Peyer's patch (tissue), 4 donors: ENCODE measurements around the gene LRRIQ1. TPM values are rescaled to one million over a fixed set of nuclear protein-coding genes. Genes with fewer than 3 reads are reported as not detected.

Experiments used
- DNase-seq, 3 donors: peaks; one replicate each; pipeline ENCODE4 v3.0.0-alpha.2; 2017 to 2019
- H3K27ac ChIP-seq, 4 donors: fragments of 200-600 bp; sonication (generic); one replicate each; pipeline ENCODE4 v1.5.1; 2016 to 2019
- H3K27me3 ChIP-seq, 2 donors: fragments of 200-600 bp; sonication (generic); one replicate each; pipeline ENCODE4 v1.5.1; 2019
- H3K36me3 ChIP-seq, 3 donors: fragments of 200-600 bp; sonication (generic); one replicate each; pipeline ENCODE4 v1.5.1; 2016 to 2019
- H3K4me1 ChIP-seq, 4 donors: fragments of 200-600 bp; sonication (generic); one replicate each; pipeline ENCODE4 v1.5.1; 2016 to 2019
- H3K4me3 ChIP-seq, 4 donors: fragments of 200-600 bp; sonication (generic); 1 replicate in 3 of 4; 2 replicates in 1 of 4; pipeline ENCODE4 v1.5.1; 2016 to 2019; ENCODE audit warnings: mild to moderate bottlenecking in 1 of 4
- H3K9me3 ChIP-seq, 4 donors: fragments of 200-600 bp; sonication (generic); one replicate each; pipeline ENCODE4 v1.5.1; 2016 to 2019; ENCODE audit warnings: mild to moderate bottlenecking in 1 of 4
- POLR2A ChIP-seq, 2 donors: fragments of 450-650 bp; IDR thresholded peaks; one replicate each; pipeline ENCODE4 v1.5.1; 2017; ENCODE audit warnings: antibody characterized with exemption in 2 of 2, mild to moderate bottlenecking in 2 of 2, moderate library complexity in 2 of 2
- total RNA-seq, 4 donors: library from RNA; depleted of rRNA; stranded (reverse); fragments of >200 nt; gene quantifications; one replicate each; pipeline ENCODE4 v1.1.0, GENCODE V29; 2016
- TF ChIP-seq, protein P1 (sequence below), 6 experiments: fragments of 450-650 bp in 4 of 6; fragments of 200-600 bp in 2 of 6; sonication (generic) in 1 of 6; IDR thresholded peaks; one replicate each; pipeline ENCODE4 v1.5.1; 2017 to 2019; ENCODE audit warnings: antibody characterized with exemption in 6 of 6, mild to moderate bottlenecking in 3 of 6, moderate library complexity in 1 of 6

Gene LRRIQ1
- total RNA-seq, 4 donors from 2014 or later: not detected

- Histone ChIP-seq H3K36me3 (no peaks in the 10 kb centered on the region), H3K9me3 (no peaks in the 10 kb centered on the region), H3K4me3 (no peak overlapping the region), H3K27ac (no peak overlapping the region), H3K27me3 (no peaks in the 10 kb centered on the region), H3K4me1 (no peaks in the 10 kb centered on the region)
- DNase-seq: no peak
- TF ChIP-seq, protein P1, sequence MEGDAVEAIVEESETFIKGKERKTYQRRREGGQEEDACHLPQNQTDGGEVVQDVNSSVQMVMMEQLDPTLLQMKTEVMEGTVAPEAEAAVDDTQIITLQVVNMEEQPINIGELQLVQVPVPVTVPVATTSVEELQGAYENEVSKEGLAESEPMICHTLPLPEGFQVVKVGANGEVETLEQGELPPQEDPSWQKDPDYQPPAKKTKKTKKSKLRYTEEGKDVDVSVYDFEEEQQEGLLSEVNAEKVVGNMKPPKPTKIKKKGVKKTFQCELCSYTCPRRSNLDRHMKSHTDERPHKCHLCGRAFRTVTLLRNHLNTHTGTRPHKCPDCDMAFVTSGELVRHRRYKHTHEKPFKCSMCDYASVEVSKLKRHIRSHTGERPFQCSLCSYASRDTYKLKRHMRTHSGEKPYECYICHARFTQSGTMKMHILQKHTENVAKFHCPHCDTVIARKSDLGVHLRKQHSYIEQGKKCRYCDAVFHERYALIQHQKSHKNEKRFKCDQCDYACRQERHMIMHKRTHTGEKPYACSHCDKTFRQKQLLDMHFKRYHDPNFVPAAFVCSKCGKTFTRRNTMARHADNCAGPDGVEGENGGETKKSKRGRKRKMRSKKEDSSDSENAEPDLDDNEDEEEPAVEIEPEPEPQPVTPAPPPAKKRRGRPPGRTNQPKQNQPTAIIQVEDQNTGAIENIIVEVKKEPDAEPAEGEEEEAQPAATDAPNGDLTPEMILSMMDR (IDR thresholded peaks at IDR 0.05): no peak
- no peak for TF ChIP-seq POLR2A (IDR thresholded peaks at IDR 0.05)
Measured at GRCh38 chr12:85130646-85131045, 94.5 kb downstream of the LRRIQ1 start.

DNA sequence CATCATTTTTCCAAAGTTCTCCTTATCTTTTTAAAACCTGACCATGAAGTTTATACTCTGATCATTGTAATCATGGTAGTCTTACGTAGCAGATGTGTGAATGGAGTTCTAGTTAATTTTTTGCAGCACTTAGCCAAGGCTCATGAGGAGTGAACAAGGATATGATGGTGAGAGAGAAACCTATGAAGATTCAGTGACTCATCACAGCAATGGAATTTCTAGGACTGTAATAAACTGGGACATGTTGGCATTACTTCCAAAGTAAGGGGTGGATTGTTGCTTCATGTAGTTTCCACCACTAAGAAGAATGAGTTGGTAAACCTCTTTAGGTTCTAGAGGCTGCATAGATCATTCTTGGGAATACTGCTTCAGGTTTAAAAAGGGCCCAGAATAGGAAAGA, 102.7 kb downstream of the LRRIQ1 start:
- Histone ChIP-seq H3K36me3 (no peaks in the 10 kb centered on the region), H3K4me1 (no peaks in the 10 kb centered on the region), H3K27me3 (no peaks in the 10 kb centered on the region), H3K27ac (no peak overlapping the region), H3K4me3 (no peak overlapping the region), H3K9me3 (no peaks in the 10 kb centered on the region)
- TF ChIP-seq POLR2A (IDR thresholded peaks at IDR 0.05): no peak
- TF ChIP-seq, protein P1 (IDR thresholded peaks at IDR 0.05): no peak
- DNase-seq: no peak

- H3K9me3 ChIP-seq: no peaks in the 10 kb centered on the region
- no peaks in the 10 kb centered on the region for H3K4me1 ChIP-seq
- no peak overlapping the region for H3K4me3 ChIP-seq
- no peak overlapping the region for H3K27ac ChIP-seq
- no peaks in the 10 kb centered on the region for H3K27me3 ChIP-seq
- H3K36me3 ChIP-seq: no peaks in the 10 kb centered on the region
- no peak for TF ChIP-seq POLR2A (IDR thresholded peaks at IDR 0.05)
- TF ChIP-seq, protein P1 (IDR thresholded peaks at IDR 0.05): no peak
- no peak for DNase-seq
Measured at GRCh38 chr12:85147331-85147730, 111.2 kb downstream of the LRRIQ1 start.

GRCh38 chr12:85152311-85152729, 116.2 kb downstream of the LRRIQ1 start:
- Histone ChIP-seq H3K27me3 (no peaks in the 10 kb centered on the region), H3K9me3 (no peaks in the 10 kb centered on the region), H3K4me1 (no peaks in the 10 kb centered on the region), H3K27ac (no peak overlapping the region), H3K36me3 (no peaks in the 10 kb centered on the region), H3K4me3 (no peak overlapping the region)
- DNase-seq: no peak
- TF ChIP-seq, protein P1 (IDR thresholded peaks at IDR 0.05): no peak
- no peak for TF ChIP-seq POLR2A (IDR thresholded peaks at IDR 0.05)

- H3K27me3 ChIP-seq: no peaks in the 10 kb centered on the region
- no peaks in the 10 kb centered on the region for H3K36me3 ChIP-seq
- H3K4me1 ChIP-seq: no peaks in the 10 kb centered on the region
- H3K4me3 ChIP-seq: no peak overlapping the region
- no peaks in the 10 kb centered on the region for H3K9me3 ChIP-seq
- no peak overlapping the region for H3K27ac ChIP-seq
- no peak for DNase-seq
- TF ChIP-seq, protein P1 (IDR thresholded peaks at IDR 0.05): no peak
- no peak for TF ChIP-seq POLR2A (IDR thresholded peaks at IDR 0.05)
Measured at GRCh38 chr12:85155791-85156190, 119.6 kb downstream of the LRRIQ1 start.

DNA sequence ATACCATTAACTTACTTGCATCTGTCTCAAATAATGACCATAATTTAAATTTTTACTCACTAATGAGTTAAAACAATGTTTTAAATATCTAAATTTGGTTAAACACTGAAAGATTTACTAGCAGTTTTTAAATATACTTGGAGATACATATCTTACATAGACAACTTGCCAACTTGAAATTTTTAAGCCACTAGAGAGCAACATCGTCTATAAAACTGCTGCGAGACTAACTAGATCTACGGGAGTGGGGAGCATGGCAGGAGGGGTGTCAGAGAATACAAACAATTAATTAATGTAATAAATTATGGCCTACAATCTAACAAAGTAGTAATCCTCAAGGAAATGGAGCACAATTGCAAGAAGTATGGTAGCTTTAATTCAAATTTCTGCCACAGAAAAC, 120.4 kb downstream of the LRRIQ1 start:
- Histone ChIP-seq H3K36me3 (no peaks in the 10 kb centered on the region), H3K27me3 (no peaks in the 10 kb centered on the region), H3K27ac (no peak overlapping the region), H3K9me3 (no peaks in the 10 kb centered on the region), H3K4me1 (no peaks in the 10 kb centered on the region), H3K4me3 (no peak overlapping the region)
- no peak for TF ChIP-seq POLR2A (IDR thresholded peaks at IDR 0.05)
- TF ChIP-seq, protein P1 (IDR thresholded peaks at IDR 0.05): no peak
- no peak for DNase-seq
